Neural crest cell (in vitro differentiated cells): ENCODE results near the gene MPZL3. TPM values are rescaled to one million over a fixed set of nuclear protein-coding genes. Genes with fewer than 3 reads are reported as not detected.

Experiments used
- DNase-seq: peaks from one replicate; pipeline ENCODE4 v3.0.0; 2021; ENCODE audit warnings: low read depth, mixed read lengths, low spot score
- H3K27ac Mint-ChIP-seq: one replicate; pipeline ENCODE4 v1.8.0; 2021; ENCODE audit warnings: mild to moderate bottlenecking, mixed read lengths; ENCODE audit not compliant: unreplicated experiment
- H3K27me3 Mint-ChIP-seq: 2 replicates; pipeline ENCODE4 v1.8.0; 2021; ENCODE audit warnings: low read depth, mild to moderate bottlenecking, mixed read lengths
- H3K36me3 Mint-ChIP-seq: 2 replicates; pipeline ENCODE4 v1.8.0; 2021; ENCODE audit warnings: low read depth, mild to moderate bottlenecking, mixed read lengths
- H3K4me1 Mint-ChIP-seq: 2 replicates; pipeline ENCODE4 v1.8.0; 2021; ENCODE audit warnings: mixed read lengths
- H3K4me3 Mint-ChIP-seq: one replicate; pipeline ENCODE4 v1.8.0; 2021; ENCODE audit warnings: mild to moderate bottlenecking, mixed read lengths
- H3K9me3 Mint-ChIP-seq: 2 replicates; pipeline ENCODE4 v1.8.0; 2021; ENCODE audit warnings: mixed read lengths
- CTCF ChIP-seq: fragments of 200-600 bp; sonication (generic); conservative IDR thresholded peaks from 2 replicates; pipeline ENCODE4 v1.5.0; 2021; ENCODE audit warnings: antibody characterized with exemption, mild to moderate bottlenecking
- total RNA-seq: library from RNA; stranded (reverse); gene quantifications from 2 replicates; pipeline ENCODE4 v1.2.1, GENCODE V29; 2021

The MPZL3 gene
- total RNA-seq, 1 donor from 2014 or later = 0.35 TPM

- Mint-ChIP-seq H3K9me3 (no peaks in the 10 kb centered on the region), H3K27me3 (peaks cover 49% of the 10 kb centered on the region), H3K27ac (no peak overlapping the region)
These were observed 20.7 kb downstream of the MPZL3 start for GRCh38 chr11:118231461-118231860.

GRCh38 chr11:118230088-118230487 lies 22.1 kb downstream of the MPZL3 start:
- Mint-ChIP-seq H3K4me1 (no peaks in the 10 kb centered on the region), H3K36me3 (no peaks in the 10 kb centered on the region), H3K27me3 (peaks cover 51% of the 10 kb centered on the region), H3K4me3 (no peak overlapping the region), H3K27ac (no peak overlapping the region), H3K9me3 (no peaks in the 10 kb centered on the region)
- DNase-seq = no peak
- no peak for TF ChIP-seq CTCF

More at GRCh38 chr11:118231461-118231860, 20.7 kb downstream of the MPZL3 start:
- DNase-seq = no peak
- TF ChIP-seq CTCF = no peak
- Mint-ChIP-seq H3K36me3 (no peaks in the 10 kb centered on the region), H3K4me1 (no peaks in the 10 kb centered on the region), H3K4me3 (no peak overlapping the region)

- no peaks in the 10 kb centered on the region for H3K36me3 Mint-ChIP-seq
- peaks cover 50% of the 10 kb centered on the region for H3K27me3 Mint-ChIP-seq
- DNase-seq = no peak
- H3K9me3 Mint-ChIP-seq = no peaks in the 10 kb centered on the region
- no peak overlapping the region for H3K4me3 Mint-ChIP-seq
- no peaks in the 10 kb centered on the region for H3K4me1 Mint-ChIP-seq
- TF ChIP-seq CTCF = no peak
- H3K27ac Mint-ChIP-seq = no peak overlapping the region
These were observed 22.8 kb downstream of the MPZL3 start for GRCh38 chr11:118229274-118229847.

GRCh38 chr11:118227865-118228785 lies 24.0 kb downstream of the MPZL3 start:
- H3K4me1 Mint-ChIP-seq = no peaks in the 10 kb centered on the region
- no peak overlapping the region for H3K27ac Mint-ChIP-seq
- DNase-seq = no peak
- H3K4me3 Mint-ChIP-seq = no peak overlapping the region
- H3K27me3 Mint-ChIP-seq = peaks cover 49% of the 10 kb centered on the region
- no peaks in the 10 kb centered on the region for H3K9me3 Mint-ChIP-seq
- no peak for TF ChIP-seq CTCF
- no peaks in the 10 kb centered on the region for H3K36me3 Mint-ChIP-seq

- no peak for TF ChIP-seq CTCF
- Mint-ChIP-seq H3K27me3 (peaks cover 55% of the 10 kb centered on the region), H3K9me3 (no peaks in the 10 kb centered on the region), H3K4me3 (no peak overlapping the region), H3K27ac (no peak overlapping the region), H3K4me1 (no peaks in the 10 kb centered on the region), H3K36me3 (no peaks in the 10 kb centered on the region)
- DNase-seq = no peak
These were observed 25.4 kb downstream of the MPZL3 start for GRCh38 chr11:118226781-118227180.
